Uterus (tissue), 4 donors: Measurements from ENCODE around the gene UPB1. TPM values are rescaled to one million over a fixed set of nuclear protein-coding genes. Genes with fewer than 3 reads are reported as not detected.
"Not testable (repeated sequence)": the region's sequence is repeated elsewhere in the genome, so short reads cannot be mapped to it uniquely, and the experiment has no call there.

Experiments
- DNase-seq, 2 donors: peaks; one replicate each; pipeline ENCODE4 v3.0.0-alpha.2; 2019 to 2020
- H3K27ac ChIP-seq, 2 donors: fragments of 200-600 bp; sonication (generic); 1 replicate in 1 of 2; 2 replicates in 1 of 2; pipeline ENCODE4 v1.5.1; 2016 to 2018
- H3K27me3 ChIP-seq, 2 donors: fragments of 200-600 bp; sonication (generic); one replicate each; pipeline ENCODE4 v1.5.1; 2018 to 2019; ENCODE audit warnings: control low read depth in 1 of 2
- H3K36me3 ChIP-seq, 2 donors: fragments of 200-600 bp; sonication (generic); one replicate each; pipeline ENCODE4 v1.5.1; 2019; ENCODE audit warnings: control low read depth in 1 of 2
- H3K4me1 ChIP-seq, 2 donors: fragments of 200-600 bp; sonication (generic); one replicate each; pipeline ENCODE4 v1.5.1; 2018 to 2019; ENCODE audit warnings: control low read depth in 1 of 2
- H3K4me3 ChIP-seq, 2 donors: fragments of 200-600 bp; sonication (generic); 1 replicate in 1 of 2; 2 replicates in 1 of 2; pipeline ENCODE4 v1.5.1; 2018 to 2019; ENCODE audit warnings: mild to moderate bottlenecking in 1 of 2
- H3K9me3 ChIP-seq, 2 donors: fragments of 200-600 bp; sonication (generic); one replicate each; pipeline ENCODE4 v1.5.1; 2019; ENCODE audit warnings: control low read depth in 1 of 2
- CTCF ChIP-seq, 4 experiments: fragments of 200-600 bp in 2 of 4; fragments of 450-650 bp in 2 of 4; sonication (generic) in 2 of 4; IDR thresholded peaks; one replicate each; pipeline ENCODE4 v1.5.1; 2016 to 2019; ENCODE audit warnings: antibody characterized with exemption in 4 of 4, mild to moderate bottlenecking in 2 of 4, moderate library complexity in 1 of 4
- POLR2A ChIP-seq, 2 donors: fragments of 450-650 bp; IDR thresholded peaks; one replicate each; pipeline ENCODE4 v1.6.1; 2016; ENCODE audit warnings: antibody characterized with exemption in 2 of 2, mild to moderate bottlenecking in 1 of 2, moderate library complexity in 1 of 2
- intact Hi-C: fragments of 100-400 bp; cut with DNase I; formaldehyde crosslinking; loops from one replicate; pipeline ENCODE4 v1.15.1; 2023; ENCODE audit warnings: low total_unique reads
- total RNA-seq, 4 donors: library from RNA; depleted of rRNA in 3 of 4; stranded (reverse); fragments of >200 nt in 3 of 4; gene quantifications; one replicate each; pipeline versions ENCODE4 v1.1.0 to v1.2.4, GENCODE V29; 2014 to 2023
- donor health status: DM: yes; HTN: yes; CAD: no.

The UPB1 gene
- total RNA-seq, 4 donors from 2014 or later, result 0.83 to 2.7 TPM; not detected in 2

- no peak overlapping the region for H3K27ac ChIP-seq
- no peak for TF ChIP-seq CTCF (IDR thresholded peaks at IDR 0.05)
- no peak for TF ChIP-seq POLR2A (IDR thresholded peaks at IDR 0.05)
- H3K27me3 ChIP-seq, result no peaks in the 10 kb centered on the region
- intact Hi-C loops, result no loop called here
- no peaks in the 10 kb centered on the region for H3K36me3 ChIP-seq
- H3K4me1 ChIP-seq, result no peaks in the 10 kb centered on the region
- no peak overlapping the region for H3K4me3 ChIP-seq
- H3K9me3 ChIP-seq, result no peaks in the 10 kb centered on the region
- DNase-seq, result no peak
Observed at GRCh38 chr22:24486501-24486921, 8.6 kb upstream of the UPB1 start.

GRCh38 chr22:24489011-24489410, 6.1 kb upstream of the UPB1 start:
- H3K27me3 ChIP-seq, result peaks cover 0 to 5% of the 10 kb centered on the region in 2 donors
- H3K27ac ChIP-seq, result no peak overlapping the region
- H3K4me3 ChIP-seq, result no peak overlapping the region
- intact Hi-C loops, result no loop called here
- no peaks in the 10 kb centered on the region for H3K36me3 ChIP-seq
- H3K9me3 ChIP-seq, result no peaks in the 10 kb centered on the region
- no peak for TF ChIP-seq CTCF (IDR thresholded peaks at IDR 0.05)
- no peak for TF ChIP-seq POLR2A (IDR thresholded peaks at IDR 0.05)
- H3K4me1 ChIP-seq, result no peaks in the 10 kb centered on the region
- DNase-seq, result no peak

DNA sequence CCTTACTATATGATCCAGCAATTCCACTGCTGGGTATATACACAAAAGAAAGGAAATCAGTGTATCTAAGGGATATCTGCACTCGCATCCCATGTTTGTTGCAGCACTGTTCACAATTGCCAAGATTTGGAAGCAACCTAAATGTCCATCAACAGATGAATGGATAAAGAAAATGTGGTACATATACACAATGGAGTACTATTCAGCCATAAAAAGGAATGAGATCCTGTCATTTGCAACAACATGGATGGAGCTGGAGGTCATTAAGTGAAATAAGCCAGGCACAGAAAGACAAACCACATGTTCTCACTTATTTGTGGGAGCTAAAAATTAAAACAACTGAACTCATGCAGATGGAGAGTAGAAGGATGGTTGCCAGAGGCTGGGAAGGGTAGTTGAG, 5.7 kb upstream of the UPB1 start:
- H3K27ac ChIP-seq, H3K4me1 ChIP-seq, H3K36me3 ChIP-seq, DNase-seq, intact Hi-C loops, H3K4me3 ChIP-seq, H3K27me3 ChIP-seq, H3K9me3 ChIP-seq: not testable (repeated sequence)

GRCh38 chr22:24492391-24492790, 2.7 kb upstream of the UPB1 start:
- intact Hi-C loops, result no loop called here
- Histone ChIP-seq H3K4me1 (no peaks in the 10 kb centered on the region), H3K9me3 (no peaks in the 10 kb centered on the region), H3K4me3 (no peak overlapping the region), H3K36me3 (no peaks in the 10 kb centered on the region), H3K27me3 (peaks cover 0 to 10% of the 10 kb centered on the region in 2 donors), H3K27ac (no peak overlapping the region)
- DNase-seq, result no peak
- TF ChIP-seq CTCF (IDR thresholded peaks at IDR 0.05) (no peak), POLR2A (IDR thresholded peaks at IDR 0.05) (no peak)

- intact Hi-C loops, result no loop called here
- no peak for DNase-seq
Observed at GRCh38 chr22:24494167-24494527, 985 bp upstream of the UPB1 start.

More at GRCh38 chr22:24494167-24494527, 985 bp upstream of the UPB1 start:
- H3K4me1 ChIP-seq, result no peaks in the 10 kb centered on the region
- no peak for TF ChIP-seq CTCF (IDR thresholded peaks at IDR 0.05)
- TF ChIP-seq POLR2A (IDR thresholded peaks at IDR 0.05), result no peak
- no peak overlapping the region for H3K27ac ChIP-seq
- H3K27me3 ChIP-seq, result peaks cover 0 to 10% of the 10 kb centered on the region in 2 donors
- no peaks in the 10 kb centered on the region for H3K36me3 ChIP-seq
- H3K9me3 ChIP-seq, result no peaks in the 10 kb centered on the region
- H3K4me3 ChIP-seq, result no peak overlapping the region
